Right lobe of liver (tissue), 4 donors: ENCODE measurements around the gene EPS8L2.

Experiments
- POLR2A ChIP-seq: fragments of 450-650 bp; IDR thresholded peaks from one replicate; pipeline ENCODE4 v1.6.1; 2017; ENCODE audit warnings: antibody characterized with exemption, mild to moderate bottlenecking
- TF ChIP-seq, protein P1 (sequence below), 4 donors: fragments of 200-600 bp in 3 of 4; fragments of 450-650 bp in 1 of 4; IDR thresholded peaks; one replicate each; pipeline versions ENCODE4 v1.5.1 to v1.8.0; 2016 to 2022; ENCODE audit warnings: antibody characterized with exemption in 4 of 4, mild to moderate bottlenecking in 2 of 4
- donor health status: DM: no; HTN: no; CAD: no.
- donor health status: DM: no; HTN: no; CAD: no.
- donor health status: DM: no; HTN: yes; CAD: no.

DNA sequence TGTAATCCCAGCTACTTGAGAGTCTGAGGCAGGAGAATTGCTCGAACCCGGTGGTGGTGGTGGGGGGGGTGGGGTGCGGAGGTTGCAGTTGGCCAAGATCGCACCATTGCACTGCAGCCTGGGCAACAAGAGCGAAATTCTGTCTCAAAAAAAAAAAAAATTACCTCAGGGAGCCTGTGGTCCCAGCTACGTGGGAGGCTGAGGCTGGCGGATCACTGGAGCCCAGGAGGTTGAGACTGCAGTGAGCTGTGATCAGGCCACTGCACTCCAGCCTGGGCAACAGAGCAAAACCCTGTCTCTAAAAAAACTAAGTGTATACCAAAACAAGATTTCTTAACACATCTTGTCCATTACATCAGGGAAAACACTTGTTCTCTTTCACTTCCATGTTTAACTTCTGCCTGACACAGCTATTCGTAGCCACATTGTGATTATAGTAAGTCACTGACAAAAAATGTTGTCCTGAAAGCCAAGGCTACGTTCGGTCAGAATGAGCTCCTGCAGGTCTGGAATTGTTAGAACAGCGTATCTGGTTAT is 9.0 kb upstream of the EPS8L2 start:
- no peak for TF ChIP-seq POLR2A
- TF ChIP-seq, protein P1, sequence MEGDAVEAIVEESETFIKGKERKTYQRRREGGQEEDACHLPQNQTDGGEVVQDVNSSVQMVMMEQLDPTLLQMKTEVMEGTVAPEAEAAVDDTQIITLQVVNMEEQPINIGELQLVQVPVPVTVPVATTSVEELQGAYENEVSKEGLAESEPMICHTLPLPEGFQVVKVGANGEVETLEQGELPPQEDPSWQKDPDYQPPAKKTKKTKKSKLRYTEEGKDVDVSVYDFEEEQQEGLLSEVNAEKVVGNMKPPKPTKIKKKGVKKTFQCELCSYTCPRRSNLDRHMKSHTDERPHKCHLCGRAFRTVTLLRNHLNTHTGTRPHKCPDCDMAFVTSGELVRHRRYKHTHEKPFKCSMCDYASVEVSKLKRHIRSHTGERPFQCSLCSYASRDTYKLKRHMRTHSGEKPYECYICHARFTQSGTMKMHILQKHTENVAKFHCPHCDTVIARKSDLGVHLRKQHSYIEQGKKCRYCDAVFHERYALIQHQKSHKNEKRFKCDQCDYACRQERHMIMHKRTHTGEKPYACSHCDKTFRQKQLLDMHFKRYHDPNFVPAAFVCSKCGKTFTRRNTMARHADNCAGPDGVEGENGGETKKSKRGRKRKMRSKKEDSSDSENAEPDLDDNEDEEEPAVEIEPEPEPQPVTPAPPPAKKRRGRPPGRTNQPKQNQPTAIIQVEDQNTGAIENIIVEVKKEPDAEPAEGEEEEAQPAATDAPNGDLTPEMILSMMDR (IDR thresholded peaks at IDR 0.05), result no peak
